Adrenal gland (tissue), 5 donors: Measurements from ENCODE around the gene FAM83D.

Experiments used
- CTCF ChIP-seq, 6 experiments: fragments of 450-650 bp in 4 of 6; fragments of 200-600 bp in 2 of 6; sonication (generic) in 1 of 6; IDR thresholded peaks; 1 replicate in 5 of 6; 2 replicates in 1 of 6; pipeline versions ENCODE4 v1.5.1 to v1.8.0; 2016 to 2021; ENCODE audit warnings: antibody characterized with exemption in 6 of 6, mild to moderate bottlenecking in 2 of 6, moderate library complexity in 1 of 6
- POLR2A ChIP-seq, 2 donors: fragments of 450-650 bp; IDR thresholded peaks; one replicate each; pipeline ENCODE4 v1.6.1; 2017; ENCODE audit warnings: antibody characterized with exemption in 2 of 2, mild to moderate bottlenecking in 2 of 2, moderate library complexity in 1 of 2
- donor health status: DM: no; HTN: no; CAD: no.

- peak; percentile 49 to 88 (median 77) for TF ChIP-seq CTCF (IDR thresholded peaks at IDR 0.05)
- TF ChIP-seq POLR2A (IDR thresholded peaks at IDR 0.05), result no peak
Measured at GRCh38 chr20:38893565-38894090, 32.6 kb upstream of the FAM83D start.
